ENCODE data around the gene PTPRM. TPM values are rescaled to one million over a fixed set of nuclear protein-coding genes. Genes with fewer than 3 reads are reported as not detected.

Gene PTPRM
- total and polyA plus RNA-seq, 2 donors (not counting 3 experiments of a cell fraction or from before 2014, with no cell fraction given): 37.4 to 43.7 TPM

DNA sequence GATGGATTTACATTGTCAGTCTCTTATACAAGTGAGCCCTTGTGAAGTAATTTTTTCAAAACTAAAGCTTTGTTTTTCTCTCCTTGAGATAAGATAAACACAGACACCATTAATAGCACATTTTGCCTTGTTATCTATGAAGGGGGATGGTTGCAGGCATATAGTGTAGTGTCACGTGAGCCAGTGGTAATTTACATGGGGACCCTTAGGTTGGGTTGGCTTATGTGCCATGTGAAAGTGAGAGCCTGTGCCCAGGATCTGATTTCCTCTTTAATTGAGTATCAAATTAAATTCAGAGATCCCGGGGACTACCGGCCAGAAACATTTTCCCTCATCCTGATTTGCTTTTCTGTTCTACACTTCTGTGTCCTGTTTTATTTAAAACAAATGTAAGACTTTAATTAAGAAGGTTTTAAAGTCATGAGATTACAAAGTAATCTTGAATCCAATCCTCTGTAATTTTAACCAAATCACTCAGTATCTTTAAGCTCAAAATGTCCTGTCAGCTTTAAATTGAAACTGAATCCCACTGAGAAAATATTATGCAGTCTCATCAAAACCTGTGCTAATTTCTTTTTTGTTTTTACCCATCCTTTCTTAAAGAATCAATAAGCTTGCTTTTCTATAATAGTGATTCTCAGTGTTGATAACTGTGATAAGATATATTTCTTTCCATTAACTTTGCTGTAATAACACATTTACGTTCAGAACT is 63.8 kb downstream of the PTPRM start:
- no TSS peak for BruUV-seq (replicated peaks)
- no peaks in the 10 kb centered on the region for H3K27me3 ChIP-seq (ENCODE audit: control insufficient read depth in 2 of 2, insufficient read depth in 2 of 2, low read length in 2 of 2)
- H3K4me2 ChIP-seq (ENCODE audit: insufficient read depth, low read length): no peak overlapping the region
- H3K79me2 ChIP-seq (ENCODE audit: control insufficient read depth, insufficient read depth, low read length): no peaks in the 10 kb centered on the region
- DNase-seq (ENCODE audit: low read depth, low spot score): no peak
- H3K4me3 ChIP-seq (replicated peaks in 1 of 3; ENCODE audit: insufficient read depth in 1 of 3, low read depth in 1 of 3, low read length in 3 of 3): no peak overlapping the region
- ChIA-PET POLR2A (no interaction called here), CTCF (interaction anchor here (1.1 kb wide), 1 partner anchor 64 kb away, joined by 3 read pairs; no protein-coding TSS in a partner anchor)
- dilution Hi-C loops (cut with MboI; ENCODE audit: extremely low pct_ligation_motif_present, low sequenced_read_pairs): no loop called here
- H3K9ac ChIP-seq (replicated peaks; ENCODE audit: extremely low read depth, insufficient read depth, low read length): no peak overlapping the region
- TF ChIP-seq FOS (IDR thresholded peaks at IDR 0.05; ENCODE audit: borderline replicate concordance, insufficient read depth, low read length): no peak
- TF ChIP-seq POLR2AphosphoS5 (IDR thresholded peaks at IDR 0.05; ENCODE audit: insufficient read depth, low read depth, low read length): no peak
- TF ChIP-seq, protein P1, sequence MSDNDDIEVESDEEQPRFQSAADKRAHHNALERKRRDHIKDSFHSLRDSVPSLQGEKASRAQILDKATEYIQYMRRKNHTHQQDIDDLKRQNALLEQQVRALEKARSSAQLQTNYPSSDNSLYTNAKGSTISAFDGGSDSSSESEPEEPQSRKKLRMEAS (IDR thresholded peaks at IDR 0.05; ENCODE audit: insufficient read depth, insufficient read length): no peak
- TF ChIP-seq EZH2 (IDR thresholded peaks at IDR 0.05; ENCODE audit: borderline replicate concordance, low read depth, low read length, severe bottlenecking): no peak
- TF ChIP-seq MYC (IDR thresholded peaks at IDR 0.05; ENCODE audit: low read depth, low read length): no peak
- no peak for TF ChIP-seq GATA2 (IDR thresholded peaks at IDR 0.05; ENCODE audit: insufficient read depth, insufficient read length, low read depth, low read length)
- no peak for TF ChIP-seq JUN (IDR thresholded peaks at IDR 0.05; ENCODE audit: borderline replicate concordance, insufficient read depth, insufficient read length, low read depth)
- TF ChIP-seq, protein P2, sequence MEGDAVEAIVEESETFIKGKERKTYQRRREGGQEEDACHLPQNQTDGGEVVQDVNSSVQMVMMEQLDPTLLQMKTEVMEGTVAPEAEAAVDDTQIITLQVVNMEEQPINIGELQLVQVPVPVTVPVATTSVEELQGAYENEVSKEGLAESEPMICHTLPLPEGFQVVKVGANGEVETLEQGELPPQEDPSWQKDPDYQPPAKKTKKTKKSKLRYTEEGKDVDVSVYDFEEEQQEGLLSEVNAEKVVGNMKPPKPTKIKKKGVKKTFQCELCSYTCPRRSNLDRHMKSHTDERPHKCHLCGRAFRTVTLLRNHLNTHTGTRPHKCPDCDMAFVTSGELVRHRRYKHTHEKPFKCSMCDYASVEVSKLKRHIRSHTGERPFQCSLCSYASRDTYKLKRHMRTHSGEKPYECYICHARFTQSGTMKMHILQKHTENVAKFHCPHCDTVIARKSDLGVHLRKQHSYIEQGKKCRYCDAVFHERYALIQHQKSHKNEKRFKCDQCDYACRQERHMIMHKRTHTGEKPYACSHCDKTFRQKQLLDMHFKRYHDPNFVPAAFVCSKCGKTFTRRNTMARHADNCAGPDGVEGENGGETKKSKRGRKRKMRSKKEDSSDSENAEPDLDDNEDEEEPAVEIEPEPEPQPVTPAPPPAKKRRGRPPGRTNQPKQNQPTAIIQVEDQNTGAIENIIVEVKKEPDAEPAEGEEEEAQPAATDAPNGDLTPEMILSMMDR (IDR thresholded peaks at IDR 0.05; ENCODE audit: extremely low read depth in 1 of 2, insufficient read depth in 1 of 2, low read depth in 1 of 2, low read length in 2 of 2): no peak
- TF ChIP-seq POLR2A (IDR thresholded peaks at IDR 0.05; ENCODE audit: low read depth, low read length): no peak
- no peaks in the 10 kb centered on the region for H3K9me3 ChIP-seq (replicated peaks; ENCODE audit: control insufficient read depth, insufficient read depth, low read length)
- H3K27ac ChIP-seq (ENCODE audit: insufficient read depth, low read depth, low read length): no peak overlapping the region
- H3K9me1 ChIP-seq (replicated peaks; ENCODE audit: control insufficient read depth, extremely low read depth, insufficient read depth, low read length): no peaks in the 10 kb centered on the region
- H4K20me1 ChIP-seq (replicated peaks; ENCODE audit: control insufficient read depth, extremely low read depth, insufficient read depth, low read length): no peaks in the 10 kb centered on the region
- no peaks in the 10 kb centered on the region for H3K36me3 ChIP-seq (ENCODE audit: control insufficient read depth in 2 of 2, extremely low read depth in 1 of 2, insufficient read depth in 2 of 2, low read length in 2 of 2)
- FAIRE-seq: no peak
- intact Hi-C loops (cut with micrococcal nuclease): no loop called here
- peaks cover 13% of the 10 kb centered on the region for H3K4me1 ChIP-seq (ENCODE audit: control insufficient read depth, extremely low read depth, insufficient read depth, low read length)
- H2AFZ ChIP-seq (ENCODE audit: low read depth, low read length): no peak overlapping the region

Data from endothelial cell of umbilical vein (primary cell).